Peyer's patch (tissue), 4 donors: ENCODE data around the gene SORL1.

Experiments used
- POLR2A ChIP-seq, 2 donors: fragments of 450-650 bp; IDR thresholded peaks; one replicate each; pipeline ENCODE4 v1.5.1; 2017; ENCODE audit warnings: antibody characterized with exemption in 2 of 2, mild to moderate bottlenecking in 2 of 2, moderate library complexity in 2 of 2
- TF ChIP-seq, protein P1 (sequence below), 6 experiments: fragments of 450-650 bp in 4 of 6; fragments of 200-600 bp in 2 of 6; sonication (generic) in 1 of 6; IDR thresholded peaks; one replicate each; pipeline ENCODE4 v1.5.1; 2017 to 2019; ENCODE audit warnings: antibody characterized with exemption in 6 of 6, mild to moderate bottlenecking in 3 of 6, moderate library complexity in 1 of 6

DNA sequence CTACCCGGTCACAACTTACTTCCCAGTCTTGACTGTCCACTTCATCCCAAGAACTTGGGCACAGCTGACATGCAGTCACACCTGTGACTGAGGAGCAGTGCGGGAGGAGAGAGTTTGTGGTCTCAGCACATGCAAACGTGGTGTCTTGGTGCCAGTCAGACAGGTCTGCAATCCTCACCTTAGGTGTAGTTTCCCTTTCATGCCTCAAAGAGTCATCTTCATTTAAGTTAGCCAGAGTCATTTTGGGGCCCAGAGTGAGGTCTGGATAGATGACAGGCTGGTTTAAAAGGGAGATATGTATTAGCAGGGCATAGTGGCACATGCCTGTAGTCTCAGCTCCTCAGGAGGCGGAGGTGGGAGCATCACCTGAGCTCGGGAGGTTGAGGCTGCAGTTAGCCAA is 109.1 kb downstream of the SORL1 start:
- TF ChIP-seq, protein P1, sequence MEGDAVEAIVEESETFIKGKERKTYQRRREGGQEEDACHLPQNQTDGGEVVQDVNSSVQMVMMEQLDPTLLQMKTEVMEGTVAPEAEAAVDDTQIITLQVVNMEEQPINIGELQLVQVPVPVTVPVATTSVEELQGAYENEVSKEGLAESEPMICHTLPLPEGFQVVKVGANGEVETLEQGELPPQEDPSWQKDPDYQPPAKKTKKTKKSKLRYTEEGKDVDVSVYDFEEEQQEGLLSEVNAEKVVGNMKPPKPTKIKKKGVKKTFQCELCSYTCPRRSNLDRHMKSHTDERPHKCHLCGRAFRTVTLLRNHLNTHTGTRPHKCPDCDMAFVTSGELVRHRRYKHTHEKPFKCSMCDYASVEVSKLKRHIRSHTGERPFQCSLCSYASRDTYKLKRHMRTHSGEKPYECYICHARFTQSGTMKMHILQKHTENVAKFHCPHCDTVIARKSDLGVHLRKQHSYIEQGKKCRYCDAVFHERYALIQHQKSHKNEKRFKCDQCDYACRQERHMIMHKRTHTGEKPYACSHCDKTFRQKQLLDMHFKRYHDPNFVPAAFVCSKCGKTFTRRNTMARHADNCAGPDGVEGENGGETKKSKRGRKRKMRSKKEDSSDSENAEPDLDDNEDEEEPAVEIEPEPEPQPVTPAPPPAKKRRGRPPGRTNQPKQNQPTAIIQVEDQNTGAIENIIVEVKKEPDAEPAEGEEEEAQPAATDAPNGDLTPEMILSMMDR (IDR thresholded peaks at IDR 0.05), result no peak
- TF ChIP-seq POLR2A (IDR thresholded peaks at IDR 0.05), result no peak
